ENCODE measurements around the gene CPEB4. TPM values are rescaled to one million over a fixed set of nuclear protein-coding genes. Genes with fewer than 3 reads are reported as not detected.

Gene CPEB4
- total RNA-seq, 2 donors from 2014 or later, result 36.5 to 45.3 TPM

GRCh38 chr5:173946323-173946722 lies 58.2 kb downstream of the CPEB4 start:
- WGBS, result 93% methylated on average over 2 of the region's 2 CpGs
- intact Hi-C loops (cut with DNase I), result no loop called here
- H3K4me1 ChIP-seq (replicated peaks), result peaks cover 8% of the 10 kb centered on the region
- no peaks in the 10 kb centered on the region for H3K9me3 ChIP-seq
- H3K36me3 ChIP-seq, result peaks cover 0 to 7% of the 10 kb centered on the region in 2 donors
- no peak for TF ChIP-seq CTCF (IDR thresholded peaks at IDR 0.05)
- no peak for TF ChIP-seq POLR2AphosphoS5 (IDR thresholded peaks at IDR 0.05)
- TF ChIP-seq POLR2A (IDR thresholded peaks at IDR 0.05), result no peak
- H3K27ac ChIP-seq, result no peak overlapping the region
- H3K27me3 ChIP-seq (replicated peaks; ENCODE audit: insufficient read depth), result no peaks in the 10 kb centered on the region
- DNase-seq (ENCODE audit: low spot score), result no peak
- H3K4me3 ChIP-seq, result no peak overlapping the region

- no peaks in the 10 kb centered on the region for H3K27me3 ChIP-seq (replicated peaks; ENCODE audit: insufficient read depth)
- peaks cover 0 to 10% of the 10 kb centered on the region in 2 donors for H3K36me3 ChIP-seq
- no peaks in the 10 kb centered on the region for H3K4me1 ChIP-seq (replicated peaks)
- no peak overlapping the region for H3K27ac ChIP-seq
- no peak overlapping the region for H3K4me3 ChIP-seq
- DNase-seq (ENCODE audit: low spot score), result no peak
- WGBS, result 84% methylated on average over 2 of the region's 2 CpGs
- TF ChIP-seq POLR2AphosphoS5 (IDR thresholded peaks at IDR 0.05) (no peak), CTCF (IDR thresholded peaks at IDR 0.05) (no peak), POLR2A (IDR thresholded peaks at IDR 0.05) (no peak)
- no peaks in the 10 kb centered on the region for H3K9me3 ChIP-seq
- intact Hi-C loops (cut with DNase I), result no loop called here
These were observed 62.7 kb downstream of the CPEB4 start for GRCh38 chr5:173950829-173951228.

- no peaks in the 10 kb centered on the region for H3K4me1 ChIP-seq (replicated peaks)
- H3K27me3 ChIP-seq (replicated peaks; ENCODE audit: insufficient read depth), result no peaks in the 10 kb centered on the region
- H3K27ac ChIP-seq, result peak overlapping the region in 1 of 2 donors; percentile 35
- peaks cover 0 to 10% of the 10 kb centered on the region in 2 donors for H3K36me3 ChIP-seq
- WGBS, result 65% methylated on average over 5 of the region's 5 CpGs
- TF ChIP-seq CTCF (IDR thresholded peaks at IDR 0.05) (no peak), POLR2AphosphoS5 (IDR thresholded peaks at IDR 0.05) (no peak), POLR2A (IDR thresholded peaks at IDR 0.05) (no peak)
- DNase-seq (ENCODE audit: low spot score), result no peak
- no peaks in the 10 kb centered on the region for H3K9me3 ChIP-seq
- no peak overlapping the region for H3K4me3 ChIP-seq
- intact Hi-C loops (cut with DNase I), result no loop called here
These were observed 65.5 kb downstream of the CPEB4 start for GRCh38 chr5:173953528-173954090.

GRCh38 chr5:173954671-173955521 lies 66.7 kb downstream of the CPEB4 start:
- H3K27me3 ChIP-seq (replicated peaks; ENCODE audit: insufficient read depth), result no peaks in the 10 kb centered on the region
- peak overlapping the region; percentile 20 to 35 for H3K27ac ChIP-seq
- TF ChIP-seq CTCF (IDR thresholded peaks at IDR 0.05) (no peak), POLR2A (IDR thresholded peaks at IDR 0.05) (no peak), POLR2AphosphoS5 (IDR thresholded peaks at IDR 0.05) (peak; percentile 64)
- 54% methylated on average over 6 of the region's 6 CpGs for WGBS
- no peak overlapping the region for H3K4me3 ChIP-seq
- no peaks in the 10 kb centered on the region for H3K4me1 ChIP-seq (replicated peaks)
- H3K9me3 ChIP-seq, result no peaks in the 10 kb centered on the region
- no peak for DNase-seq (ENCODE audit: low spot score)
- intact Hi-C loops (cut with DNase I), result no loop called here
- peaks cover 0 to 9% of the 10 kb centered on the region in 2 donors for H3K36me3 ChIP-seq

All from prostate gland (tissue), 2 donors.